K562 (cell line): ENCODE data around the gene RHEBL1. TPM values are rescaled to one million over a fixed set of nuclear protein-coding genes. Genes with fewer than 3 reads are reported as not detected.

Experiments
- ATAC-seq: fragments of 200-7000 bp; cut with Tn5 transposase; 3 replicates; pipeline ENCODE4 v1.9.1; 2020; ENCODE audit warnings: moderate library complexity
- BruUV-seq: library from RNA; stranded (reverse); fragments of 400-500 nt; replicated peaks from 2 replicates; lab custom pipeline; 2021; lab: Mats Ljungman, UMichigan
- CTCF ChIA-PET: fragments of 300-600 bp; formaldehyde crosslinking; extraction: SDS; loops from one replicate; lab custom pipeline; 2021; ENCODE audit warnings: low intra/inter-chr PET ratio; lab: Yijun Ruan, JAX
- POLR2A ChIA-PET: fragments of 300-600, 350-650 bp; sonication (Branson Sonifier 250); formaldehyde crosslinking; extraction: SDS; loops from one replicate; lab custom pipeline; 2021; ENCODE audit warnings: antibody characterized with exemption, inconsistent platforms; lab: Yijun Ruan, JAX
- DNase-seq, 4 experiments: peaks; one replicate each; pipeline versions ENCODE4 v3.0.0 to v3.0.0-alpha.2; 2011 to 2018; ENCODE audit warnings: low spot score in 3 of 4, mixed read lengths in 3 of 4; ENCODE audit errors: extremely low read depth in 1 of 4
- FAIRE-seq: peaks from 2 replicates; lab custom pipeline; 2011; peaks lifted over from hg19 to GRCh38; lab: Jason Lieb, UNC
- H2AFZ ChIP-seq: 2 replicates; pipeline ENCODE4 v1.6.0; 2011; ENCODE audit warnings: low read depth, low read length, control low read depth, inconsistent platforms
- H3K27ac ChIP-seq: fragments of 200-600 bp; 3 replicates; pipeline ENCODE4 v1.8.0; 2011; ENCODE audit warnings: low read depth, mild to moderate bottlenecking, control low read depth, inconsistent platforms, low read length, moderate library complexity, mixed read lengths; ENCODE audit errors: extremely low read depth
- H3K27me3 ChIP-seq, 2 experiments: fragments of 300-600 bp in 1 of 2; 2 replicates in 1 of 2; 3 replicates in 1 of 2; pipeline versions ENCODE4 v1.6.0 to v1.8.0; 2011; ENCODE audit warnings: inconsistent platforms in 2 of 2, low read length in 2 of 2, mild to moderate bottlenecking in 1 of 2, mixed read lengths in 1 of 2, moderate library complexity in 1 of 2; ENCODE audit not compliant: control insufficient read depth in 2 of 2, insufficient read depth in 2 of 2
- H3K36me3 ChIP-seq: fragments of 300-600 bp; 3 replicates; pipeline ENCODE4 v1.8.0; 2011; ENCODE audit warnings: mild to moderate bottlenecking, low read length, inconsistent platforms; ENCODE audit not compliant: control insufficient read depth, insufficient read depth
- H3K4me1 ChIP-seq, 2 experiments: fragments of 200-600 bp in 1 of 2; replicated peaks in 1 of 2; 2 replicates in 1 of 2; 3 replicates in 1 of 2; pipeline versions ENCODE4 v1.5.1 to v1.8.0; 2011; ENCODE audit warnings: inconsistent platforms in 2 of 2, low read length in 2 of 2, mild to moderate bottlenecking in 1 of 2, mixed read lengths in 1 of 2, moderate library complexity in 1 of 2; ENCODE audit not compliant: control insufficient read depth in 2 of 2, insufficient read depth in 2 of 2
- H3K4me2 ChIP-seq: 2 replicates; pipeline ENCODE4 v1.6.1; 2011; ENCODE audit warnings: low read length, control low read depth, inconsistent platforms, mixed read lengths; ENCODE audit not compliant: insufficient read depth
- H3K4me3 ChIP-seq: fragments of 200-600 bp; sonication (generic), shearing (Covaris generic); 2 replicates; pipeline ENCODE4 v1.5.1; 2016; ENCODE audit warnings: control low read depth, inconsistent platforms
- H3K79me2 ChIP-seq: fragments of 200-600 bp; 3 replicates; pipeline ENCODE4 v1.8.0; 2011; ENCODE audit warnings: low read length, inconsistent platforms; ENCODE audit not compliant: control insufficient read depth, insufficient read depth
- H3K9ac ChIP-seq, 2 experiments: 2 replicates each; pipeline versions ENCODE4 v1.6.0 to v1.6.1; 2011; ENCODE audit warnings: low read depth in 2 of 2, low read length in 2 of 2, control low read depth in 1 of 2, inconsistent platforms in 1 of 2, mild to moderate bottlenecking in 1 of 2, mixed read lengths in 1 of 2; ENCODE audit not compliant: insufficient read depth in 1 of 2
- H3K9me1 ChIP-seq: one replicate; pipeline ENCODE4 v1.6.0; 2011; ENCODE audit warnings: inconsistent platforms, mild to moderate bottlenecking, low read length, moderate library complexity; ENCODE audit not compliant: control insufficient read depth, insufficient read depth
- H3K9me3 ChIP-seq: replicated peaks from 2 replicates; pipeline ENCODE4 v1.5.1; 2011; ENCODE audit warnings: low read depth, low read length, inconsistent platforms; ENCODE audit not compliant: control insufficient read depth, insufficient read depth
- H4K20me1 ChIP-seq: replicated peaks from 2 replicates; pipeline ENCODE4 v1.6.1; 2011; ENCODE audit warnings: low read length, inconsistent platforms, mixed read lengths; ENCODE audit not compliant: control insufficient read depth, insufficient read depth
- CTBP1 ChIP-seq: fragments of 450-650 bp; IDR thresholded peaks from 2 replicates; pipeline ENCODE4 v1.6.1; 2016; ENCODE audit warnings: borderline replicate concordance
- ETV6 ChIP-seq, 3 experiments: fragments of 150-350 bp in 1 of 3; sonication (generic) in 1 of 3; formaldehyde crosslinking in 1 of 3; IDR thresholded peaks; 2 replicates each; pipeline versions ENCODE4 v1.6.1 to v1.8.0; 2014 to 2022; ENCODE audit warnings: borderline replicate concordance in 2 of 3, low read depth in 2 of 3, antibody characterized with exemption in 1 of 3, low read length in 1 of 3, mild to moderate bottlenecking in 1 of 3, missing genetic modification reagents in 1 of 3
- FOXA3 ChIP-seq, 2 experiments: fragments of 450-650 bp in 1 of 2; sonication (generic) in 1 of 2; formaldehyde crosslinking; IDR thresholded peaks in 1 of 2; conservative IDR thresholded peaks in 1 of 2; 2 replicates each; pipeline versions ENCODE4 v1.4.0 to v1.8.0; 2020 to 2022; ENCODE audit warnings: mild to moderate bottlenecking in 2 of 2, missing genetic modification reagents in 1 of 2
- FOXK1 ChIP-seq: sonication (generic); formaldehyde crosslinking; IDR thresholded peaks from 2 replicates; pipeline ENCODE4 v1.8.0; 2022; ENCODE audit warnings: missing genetic modification reagents, mild to moderate bottlenecking, borderline replicate concordance
- HMGN3 ChIP-seq: IDR thresholded peaks from 2 replicates; pipeline ENCODE4 v1.6.1; 2011; ENCODE audit warnings: borderline replicate concordance, low read depth, mild to moderate bottlenecking, mixed read lengths, low read length; ENCODE audit not compliant: insufficient read length; ENCODE audit errors: extremely low read depth
- MLLT1 ChIP-seq, 2 experiments: fragments of 450-650 bp; IDR thresholded peaks; 2 replicates each; pipeline ENCODE4 v1.6.1; 2016
- RFX7 ChIP-seq: fragments of 250-450 bp; sonication (Bioruptor Pico); IDR thresholded peaks from 2 replicates; pipeline ENCODE4 v1.5.1; 2021; ENCODE audit warnings: mild to moderate bottlenecking
- TBL1XR1 ChIP-seq, 2 experiments: IDR thresholded peaks; 2 replicates each; pipeline ENCODE4 v1.6.1; 2012; ENCODE audit warnings: improper control_type of control experiment in 2 of 2, low read length in 2 of 2, mild to moderate bottlenecking in 1 of 2
- ZNF140 ChIP-seq: fragments of 250-450 bp; sonication (Bioruptor Pico); IDR thresholded peaks from 2 replicates; pipeline ENCODE4 v1.8.0; 2021; ENCODE audit warnings: moderate library complexity, mild to moderate bottlenecking, inconsistent platforms
- ZNF766 ChIP-seq: fragments of 200-800 bp; sonication (Bioruptor generic); conservative IDR thresholded peaks from 2 replicates; pipeline ENCODE4 v1.6.1; 2016; ENCODE audit warnings: missing genetic modification characterization, missing compliant biosample characterization
- WGBS: fragments of 100-300 bp; shearing (Covaris generic); methylation state at CpG from one replicate; pipeline ENCODE4 v1.1.6; 2016; ENCODE audit warnings: low coverage, mixed read lengths; ENCODE audit not compliant: insufficient coverage; ENCODE audit errors: missing lambda C conversion rate; 5-methylcytosine and 5-hydroxymethylcytosine counted together
- in situ Hi-C: fragments of 300-500 bp; cut with MboI; formaldehyde crosslinking; loops from 4 replicates; pipeline ENCODE4 v1.15.0; 2018; ENCODE audit warnings: inconsistent platforms, mixed read lengths
- intact Hi-C: fragments of 100-400 bp; cut with micrococcal nuclease; formaldehyde crosslinking; loops from 2 replicates; pipeline ENCODE4 v1.14.2; 2022
- polyA plus RNA-seq, 8 experiments: library from polyadenylated mRNA; depleted of rRNA in 4 of 8; stranded (reverse) in 5 of 8; unstranded in 3 of 8; fragments of >200 nt; fragmentation: Nextera tagmentation in 2 of 8; fragmentation: Illumina TruSeq in 1 of 8; extraction: Ambion mirVana in 2 of 8; extraction: Trizol in 1 of 8; gene quantifications; 2 replicates each; pipeline versions ENCODE4 v1.2.1 to v1.2.3, GENCODE V29; 2011 to 2014; ENCODE audit warnings: inconsistent platforms in 1 of 8, missing spikeins in 1 of 8
- total RNA-seq, 7 experiments: library from RNA; depleted of rRNA in 6 of 7; stranded (reverse); fragments of >200 nt in 6 of 7; fragmentation: Illumina TruSeq in 2 of 7; extraction: Trizol in 2 of 7; gene quantifications; 2 replicates each; pipeline versions ENCODE4 v1.2.1 to v1.2.3, GENCODE V29; 2011 to 2021; ENCODE audit warnings: low replicate concordance in 1 of 7
- TF ChIP-seq, protein P1 (sequence below), 2 experiments: fragments of 450-650 bp in 1 of 2; sonication (generic) in 1 of 2; formaldehyde crosslinking in 1 of 2; IDR thresholded peaks in 1 of 2; conservative IDR thresholded peaks in 1 of 2; 2 replicates each; pipeline versions ENCODE4 v1.6.1 to v1.8.1; 2016 to 2023; ENCODE audit warnings: mild to moderate bottlenecking in 2 of 2, moderate library complexity in 2 of 2, inconsistent platforms in 1 of 2, missing genetic modification reagents in 1 of 2

The RHEBL1 gene
- total and polyA plus RNA-seq, 9 of the 15 experiments (the other 6 are each of a cell fraction or from before 2014, with no cell fraction given), result 4.3 to 36.1 (median 8.2) TPM

DNA sequence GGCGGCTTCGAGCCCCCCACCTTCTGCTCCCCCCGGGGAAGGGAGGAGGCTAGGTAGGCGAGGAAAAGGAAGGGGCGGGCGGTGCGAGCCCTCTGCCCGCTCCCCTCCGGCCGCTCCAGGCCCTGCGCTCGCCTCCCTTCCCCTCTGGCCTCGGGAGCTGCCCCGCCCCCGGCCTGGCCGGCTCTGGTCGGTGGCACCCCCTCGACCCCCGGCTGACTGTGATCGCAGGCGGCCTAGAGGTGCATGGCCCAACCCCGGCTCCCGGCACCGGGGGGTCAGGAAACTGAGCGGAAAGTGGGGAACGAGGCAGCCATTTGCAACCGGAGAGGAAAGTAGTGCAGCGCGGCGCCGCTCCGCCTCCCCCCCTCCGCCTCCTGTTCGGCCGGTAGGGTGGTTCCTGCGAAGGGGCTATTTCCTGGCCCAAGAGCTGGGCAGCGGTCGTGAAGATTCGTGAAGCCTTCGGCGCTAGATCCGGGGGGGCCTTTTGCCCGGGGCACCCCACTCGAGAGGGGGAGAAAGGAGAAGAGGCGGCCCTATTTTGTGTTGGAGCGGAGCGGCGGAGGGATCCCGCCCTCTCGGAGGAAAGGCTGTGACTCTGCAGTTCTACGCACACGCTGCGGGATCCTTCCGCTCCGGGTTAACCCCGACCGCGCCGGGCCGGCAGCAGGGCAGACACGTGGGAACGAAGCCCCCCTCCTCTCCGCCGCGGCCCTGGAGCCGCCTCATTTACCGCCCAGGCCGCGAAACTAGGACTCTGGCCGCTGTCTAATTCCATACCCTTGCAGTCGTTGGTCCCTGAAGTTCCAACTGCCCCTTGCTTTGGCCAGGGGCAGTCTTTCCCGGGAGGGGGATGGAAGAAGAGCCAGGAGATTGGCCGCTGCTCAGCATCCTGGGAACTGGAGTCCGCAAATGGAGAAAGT, 9.3 kb downstream of the RHEBL1 start, which contains the start of gene KMT2D (continued):
- 0 out of 4 replicates have a peak, but pooled peaks of 1 of the 2 experiments have one; percentile 76 for TF ChIP-seq TBL1XR1 (IDR thresholded peaks at IDR 0.05; ENCODE audit: low read length in 2 of 2)

- BruUV-seq, result no TSS peak
- peak overlapping the region; percentile 94 for H3K4me2 ChIP-seq
- under 1% methylated on average over 53 of the region's 70 CpGs for WGBS
- H3K9ac ChIP-seq, result peak overlapping the region; percentile 96 to 98
- peaks cover 51% of the 10 kb centered on the region for H4K20me1 ChIP-seq
- peak in 3 of 4 experiments; percentile 16 to 55 (median 40) for DNase-seq
- no peaks in the 10 kb centered on the region for H3K27me3 ChIP-seq
- H3K4me3 ChIP-seq, result peak overlapping the region; percentile 94
- H3K9me3 ChIP-seq, result no peaks in the 10 kb centered on the region
- peak overlapping the region; percentile 98 for H3K27ac ChIP-seq
- no peak overlapping the region for H2AFZ ChIP-seq
- in situ Hi-C loops, result loop anchor here (5.0 kb wide), 2 partner anchors 38 to 173 kb away; no protein-coding TSS in a partner anchor
- H3K4me1 ChIP-seq, result peaks cover 15 to 22% of the 10 kb centered on the region in 2 experiments; a peak in 4 of 5 replicates
- peaks cover 73% of the 10 kb centered on the region for H3K79me2 ChIP-seq
- intact Hi-C loops, result loop anchor here (5.0 to 10.0 kb wide), 2 partner anchors 73 to 285 kb away; partner anchors contain the start of genes DNAJC22 and TUBA1B
- CTCF ChIA-PET, result interaction anchor here (2.3 kb wide), 1 partner anchor 175 kb away, joined by 5 read pairs; no protein-coding TSS in a partner anchor
- H3K9me1 ChIP-seq, result peaks cover 4% of the 10 kb centered on the region
- FAIRE-seq, result no peak
- peaks cover 25% of the 10 kb centered on the region for H3K36me3 ChIP-seq
- ATAC-seq, result peak; percentile 9
- POLR2A ChIA-PET, result interaction anchor here (0.5 to 6.4 kb wide), 13 partner anchors 9 to 331 kb away, joined by 3 to 40 read pairs (median 3); partner anchors contain the start of genes RHEBL1, TUBA1B and TUBA1C
- TF ChIP-seq HMGN3, result peak; percentile 10
- TF ChIP-seq ETV6 (IDR thresholded peaks at IDR 0.05; ENCODE audit: borderline replicate concordance in 1 of 2, low read depth in 2 of 2, low read length in 1 of 2), result no peak
- 0 out of 2 replicates have a peak, but pooled peaks have one; percentile 57 for TF ChIP-seq ETV6 (CRISPR knock-in tag; IDR thresholded peaks at IDR 0.05; ENCODE audit: borderline replicate concordance)
- no peak for TF ChIP-seq FOXA3 (CRISPR knock-in tag; conservative IDR thresholded peaks at IDR 0.05 in 1 of 2, IDR thresholded peaks at IDR 0.05 in 1 of 2)
- TF ChIP-seq FOXK1 (CRISPR knock-in tag), result 0 out of 2 replicates have a peak, but pooled peaks have one; percentile 34
- 0 out of 4 replicates have a peak, but pooled peaks of 1 of the 2 experiments have one; percentile 25 for TF ChIP-seq MLLT1 (IDR thresholded peaks at IDR 0.05)
- no peak for TF ChIP-seq RFX7 (CRISPR knock-in tag)
- no peak for TF ChIP-seq ZNF140 (CRISPR knock-in tag)
- no peak for TF ChIP-seq ZNF766 (CRISPR knock-in tag)
- no peak for TF ChIP-seq CTBP1
- TF ChIP-seq, protein P1, sequence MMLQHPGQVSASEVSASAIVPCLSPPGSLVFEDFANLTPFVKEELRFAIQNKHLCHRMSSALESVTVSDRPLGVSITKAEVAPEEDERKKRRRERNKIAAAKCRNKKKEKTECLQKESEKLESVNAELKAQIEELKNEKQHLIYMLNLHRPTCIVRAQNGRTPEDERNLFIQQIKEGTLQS (IDR thresholded peaks at IDR 0.05), result no peak
- TF ChIP-seq, protein P1 (CRISPR knock-in tag; conservative IDR thresholded peaks at IDR 0.05), result no peak
Observed at GRCh38 chr12:49059299-49060171, 10.2 kb downstream of the RHEBL1 start.
